Fibroblast of skin of scalp (primary cell): Measurements from ENCODE around the gene ADH1B. TPM values are rescaled to one million over a fixed set of nuclear protein-coding genes. Genes with fewer than 3 reads are reported as not detected.
"Not testable (repeated sequence)": the region's sequence is repeated elsewhere in the genome, so short reads cannot be mapped to it uniquely, and the experiment has no call there.

Experiments used
- DNase-seq: peaks from one replicate; pipeline ENCODE4 v3.0.0-alpha.2; 2013
- polyA plus RNA-seq, 2 experiments: library from polyadenylated mRNA; unstranded; fragments of 120-200 nt; gene quantifications; one replicate each; pipeline ENCODE4 v1.2.1, GENCODE V29; 2013; ENCODE audit not compliant: insufficient read length in 2 of 2

Gene ADH1B
- 2.8 TPM for polyA plus RNA-seq (2013, experiment 1 of 2; ENCODE audit: insufficient read length)
- 4.8 TPM for polyA plus RNA-seq (2013, experiment 2 of 2; ENCODE audit: insufficient read length)

DNA sequence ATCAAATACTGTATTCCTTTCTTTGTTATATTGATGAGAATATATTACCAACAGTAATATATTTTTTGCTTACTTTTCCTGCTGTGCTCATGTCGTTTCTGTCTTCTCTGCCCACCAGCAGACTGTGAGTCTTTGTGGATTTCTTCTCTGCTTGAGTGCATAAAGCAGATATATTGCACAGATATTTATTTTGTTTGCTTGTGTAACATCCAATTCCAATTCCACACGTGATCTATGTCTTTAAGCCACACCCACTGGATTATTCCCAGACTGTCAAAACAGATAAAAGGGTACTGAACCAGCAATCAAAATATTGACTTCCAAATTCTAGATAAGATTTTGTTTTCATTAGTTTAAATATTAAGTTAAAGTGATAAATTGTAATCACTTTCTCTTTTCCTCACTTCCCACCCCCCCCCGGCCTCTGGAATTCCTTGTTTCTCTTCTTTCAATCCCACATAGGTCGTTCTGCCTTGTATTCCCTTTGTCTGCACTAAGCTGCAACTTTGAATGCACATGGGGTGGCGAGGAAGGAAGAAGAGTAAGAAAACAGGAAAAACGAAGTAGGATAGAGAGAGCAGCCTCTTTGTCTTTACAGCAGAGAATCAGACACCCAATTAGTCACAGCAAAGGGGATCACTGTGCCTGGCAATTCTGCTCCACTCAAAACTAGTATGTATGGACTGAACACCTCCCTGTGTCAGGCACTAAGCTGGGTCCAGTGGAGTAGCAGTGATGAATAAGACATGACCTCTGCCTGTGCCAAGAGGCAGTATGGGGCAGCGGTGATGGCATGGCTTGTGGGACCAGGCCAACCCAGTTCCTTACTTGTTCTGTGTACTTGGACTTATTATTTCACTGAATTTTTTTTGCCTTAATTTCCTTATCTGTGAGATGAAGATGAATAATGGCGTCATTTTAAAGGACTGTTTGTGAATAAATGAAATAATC, at the start of gene ADH1B:
TSS of gene ADH1B (minus strand) at position 161 of the 951 bp plus-strand sequence. CDS start at position 91, 70 bp downstream.
- no peak for DNase-seq

DNA sequence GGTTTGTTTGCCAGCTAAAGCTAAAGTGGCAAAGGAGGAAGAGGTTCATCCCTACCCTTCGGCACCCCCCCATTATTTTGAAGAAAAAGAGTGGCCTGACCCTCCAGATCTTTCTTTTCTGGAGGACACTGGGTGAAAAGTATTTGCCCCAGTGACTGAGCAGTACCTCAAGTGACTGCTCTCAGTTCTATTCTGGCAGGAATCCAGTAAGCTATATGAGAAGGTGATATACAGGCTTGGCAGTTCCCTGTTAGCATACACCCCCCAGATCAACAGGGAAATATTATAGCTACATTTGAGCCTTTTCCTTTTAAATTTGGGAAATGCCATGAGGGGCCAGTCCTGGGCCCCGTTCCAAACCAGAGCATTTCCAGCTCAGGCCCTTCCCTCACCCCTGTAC, 46.6 kb upstream of the ADH1B start:
- not testable (repeated sequence) for DNase-seq

GRCh38 chr4:99366491-99366890, 45.3 kb upstream of the ADH1B start:
- no peak for DNase-seq

DNA sequence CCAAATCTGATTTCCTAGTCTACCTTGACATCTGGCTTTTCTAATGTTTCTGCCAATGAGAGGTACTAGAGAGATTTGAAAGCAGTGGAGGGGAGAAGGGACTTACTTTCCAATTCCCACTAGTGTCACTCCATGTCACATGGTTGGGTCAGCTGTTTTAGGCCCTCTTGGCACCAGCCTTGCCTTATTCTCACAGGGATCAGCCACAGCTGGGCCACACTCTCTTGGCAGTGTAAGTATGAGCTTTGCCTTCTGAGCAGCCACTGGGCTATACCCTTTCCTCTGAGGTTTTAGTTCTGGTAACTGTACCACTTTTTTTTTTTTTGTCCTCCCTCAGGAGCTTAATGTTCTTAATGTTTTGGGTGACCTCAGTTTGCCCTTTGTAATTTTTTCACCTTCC, 41.6 kb upstream of the ADH1B start:
- no peak for DNase-seq

- no peak for DNase-seq
Observed at GRCh38 chr4:99361899-99362275, 40.7 kb upstream of the ADH1B start.

- DNase-seq = no peak
Observed at GRCh38 chr4:99361268-99361898, 40.2 kb upstream of the ADH1B start.

- DNase-seq = no peak
Observed at GRCh38 chr4:99359480-99360204, 38.4 kb upstream of the ADH1B start.

GRCh38 chr4:99357948-99358347, 36.7 kb upstream of the ADH1B start:
- DNase-seq = no peak

- DNase-seq = no peak
Observed at GRCh38 chr4:99356992-99357391, 35.8 kb upstream of the ADH1B start.

- DNase-seq = not testable (repeated sequence)
Observed at GRCh38 chr4:99356149-99356548, 34.9 kb upstream of the ADH1B start.

DNA sequence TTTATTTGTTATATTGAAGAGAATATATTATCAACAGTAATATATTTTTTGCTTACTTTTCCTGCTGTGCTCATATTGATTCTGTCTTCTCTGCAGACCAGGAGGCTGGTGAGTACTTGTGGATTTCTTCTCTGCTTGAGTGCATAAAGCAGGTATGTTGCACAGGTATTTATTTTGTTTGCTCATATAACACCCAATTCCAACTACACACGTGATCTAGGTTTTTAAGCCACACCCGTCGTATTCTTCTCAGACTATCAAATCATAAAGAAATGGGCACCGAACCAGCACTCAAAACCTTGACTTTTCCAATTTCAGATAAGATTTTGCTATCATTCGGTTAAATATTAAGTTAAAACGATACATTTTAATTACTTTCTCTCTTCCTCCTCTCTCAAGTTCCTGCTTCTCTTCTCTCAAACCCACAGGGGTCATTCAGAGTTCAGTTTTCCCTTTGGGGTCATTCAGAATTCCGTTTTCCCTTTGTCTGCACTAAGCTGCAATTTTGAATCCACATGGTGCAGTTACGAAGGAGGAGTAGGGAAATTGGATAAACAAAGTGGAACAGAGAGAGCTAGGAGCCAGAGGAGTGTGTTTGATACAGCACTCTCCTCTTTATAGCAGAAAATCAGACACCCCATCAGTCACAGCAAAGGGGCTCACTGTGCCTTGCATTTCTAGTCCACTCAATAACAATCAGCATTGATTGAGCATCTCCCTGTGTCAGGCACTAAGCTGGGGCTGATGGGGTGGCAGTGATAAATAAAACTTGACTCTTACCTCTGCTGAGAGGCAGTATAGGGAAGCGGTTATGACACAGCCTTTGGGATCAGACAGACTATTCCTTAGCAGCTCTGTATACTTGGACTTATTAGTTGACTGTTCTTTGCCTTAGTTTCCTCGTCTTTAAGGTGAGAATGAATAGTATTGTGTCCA, 31.7 kb upstream of the ADH1B start, which contains the start of gene ADH1C:
TSS of gene ADH1C (minus strand) at position 145 of the 936 bp plus-strand sequence. CDS start at position 74, 71 bp downstream.
- DNase-seq = no peak

GRCh38 chr4:99351487-99351886, 30.3 kb upstream of the ADH1B start:
- DNase-seq = no peak

GRCh38 chr4:99349338-99349737, 28.1 kb upstream of the ADH1B start:
- DNase-seq = no peak

DNA sequence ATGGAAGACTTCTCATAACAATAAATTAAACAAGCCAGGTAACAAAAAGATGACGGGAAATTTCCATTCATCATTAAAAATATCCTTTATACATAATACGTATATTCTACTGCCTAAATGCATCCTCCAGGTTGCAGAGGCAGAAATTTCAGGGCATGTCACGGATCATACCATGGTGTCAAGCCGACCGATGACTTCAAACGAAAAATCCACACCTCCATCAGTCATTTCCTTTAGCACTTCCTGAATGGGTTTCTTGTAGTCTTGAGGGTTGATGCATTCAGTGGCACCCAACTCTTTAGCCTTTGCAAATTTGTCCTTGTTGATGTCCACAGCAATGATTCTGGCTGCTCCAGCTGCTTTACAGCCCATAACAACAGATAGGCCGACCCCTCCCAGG, 21.4 kb upstream of the ADH1B start:
- DNase-seq = not testable (repeated sequence)

DNA sequence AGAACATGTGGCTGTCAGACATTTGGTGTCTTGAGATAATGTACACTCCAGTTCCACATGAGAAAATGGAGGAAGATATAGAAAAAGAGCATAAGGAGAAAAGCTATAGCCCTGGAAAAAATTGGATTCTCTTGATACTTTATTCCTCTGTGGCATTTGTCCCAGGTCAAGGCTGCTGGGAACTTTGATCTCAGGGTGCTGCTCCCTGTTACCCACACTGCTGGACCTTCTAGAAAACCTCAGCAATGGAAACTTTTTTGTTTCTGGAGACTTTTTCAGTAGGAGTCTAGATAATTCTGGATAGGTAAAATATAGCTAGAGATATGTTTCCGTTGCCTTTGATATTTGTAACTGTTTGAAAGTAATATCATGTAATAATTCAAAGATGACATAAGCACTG, 20.2 kb upstream of the ADH1B start:
- DNase-seq = no peak

- DNase-seq = no peak
Observed at GRCh38 chr4:99339172-99339571, 18.0 kb upstream of the ADH1B start.

- DNase-seq = no peak
Observed at GRCh38 chr4:99336553-99336952, 15.4 kb upstream of the ADH1B start.

DNA sequence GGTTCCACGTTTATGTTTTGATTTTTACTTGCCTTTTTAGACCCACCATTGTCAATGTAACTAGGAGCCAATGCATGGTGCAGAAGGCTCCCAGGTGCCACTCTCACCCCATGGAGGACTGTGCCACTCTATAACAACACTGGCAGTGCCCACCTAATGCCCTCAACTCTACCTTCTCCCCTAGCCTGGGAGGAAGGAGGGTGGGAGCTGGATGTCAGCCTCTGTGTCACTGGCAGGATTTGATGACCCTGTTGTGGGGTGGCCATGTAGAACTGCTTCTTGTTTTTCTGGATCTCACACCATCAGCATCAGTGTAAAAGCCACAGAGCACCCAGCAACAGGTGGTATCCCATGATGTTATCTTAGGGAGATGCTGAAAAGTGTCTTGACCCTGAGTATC, 13.7 kb upstream of the ADH1B start:
- DNase-seq = no peak

DNA sequence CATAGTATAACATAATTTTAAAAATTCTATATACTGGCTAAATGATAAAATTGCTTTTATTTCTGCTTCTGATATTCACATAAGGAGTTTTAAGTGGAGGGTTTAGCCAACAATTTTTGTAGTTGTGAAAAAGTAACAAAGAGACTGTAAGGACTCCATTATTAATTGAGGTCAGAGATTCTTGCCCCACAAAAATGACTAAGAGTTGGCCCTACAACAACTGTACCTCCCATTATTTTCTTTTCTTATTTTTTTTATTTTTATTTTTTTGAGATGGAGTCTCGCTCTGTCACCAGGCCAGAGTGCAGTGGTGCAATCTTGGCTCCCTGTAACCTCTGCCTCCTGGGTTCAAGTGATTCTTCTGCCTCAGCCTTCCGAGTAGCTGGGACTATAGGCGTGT, 9.4 kb upstream of the ADH1B start:
- no peak for DNase-seq

DNA sequence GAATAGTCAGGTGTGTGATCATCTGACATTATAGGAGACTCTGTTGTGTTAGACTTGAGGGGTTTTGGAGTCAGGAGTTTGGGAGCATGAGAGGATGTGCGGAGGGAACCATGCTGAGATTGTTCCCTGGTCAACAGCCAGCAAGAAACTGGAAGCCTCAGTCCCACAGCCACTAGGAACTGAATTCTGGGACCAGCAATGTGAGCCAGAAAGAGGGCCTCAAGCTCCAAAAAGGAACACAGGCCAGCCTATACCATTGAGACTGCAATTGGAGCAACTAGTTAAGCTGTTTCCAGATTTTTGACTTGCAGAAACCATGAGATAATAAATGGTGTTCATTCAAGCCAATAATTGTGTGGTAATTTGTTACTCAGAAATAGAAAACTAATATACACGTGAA, 8.7 kb upstream of the ADH1B start:
- no peak for DNase-seq

- peak; percentile 63 for DNase-seq
Observed at GRCh38 chr4:99324979-99325378, 3.8 kb upstream of the ADH1B start.

- no peak for DNase-seq
Observed at GRCh38 chr4:99324361-99324760, 3.2 kb upstream of the ADH1B start.
